Body of pancreas (tissue), 4 donors: ENCODE measurements around the gene SAP130.

Source experiments
- CTCF ChIP-seq, 7 experiments: fragments of 450-650 bp in 4 of 7; fragments of 200-600 bp in 3 of 7; sonication (generic) in 3 of 7; IDR thresholded peaks; one replicate each; pipeline ENCODE4 v1.5.1; 2016 to 2019; ENCODE audit warnings: antibody characterized with exemption in 7 of 7
- POLR2A ChIP-seq, 3 donors: fragments of 450-650 bp; IDR thresholded peaks; one replicate each; pipeline ENCODE4 v1.6.1; 2016; ENCODE audit warnings: antibody characterized with exemption in 3 of 3, mild to moderate bottlenecking in 2 of 3

- TF ChIP-seq POLR2A (IDR thresholded peaks at IDR 0.05) = no peak
- no peak for TF ChIP-seq CTCF (IDR thresholded peaks at IDR 0.05)
These were observed 29.5 kb upstream of the SAP130 start for GRCh38 chr2:128057334-128057733.
